Stimulated activated CD8-positive, alpha-beta memory T cell treated with anti-CD3 and anti-CD28 coated beads, Interleukin-12 subunit alpha, Interleukin-12 subunit beta, amount 100 ng/mL, for 1 hour (primary cell): ENCODE data around the gene DOP1B.
"Not testable (repeated sequence)": the region's sequence is repeated elsewhere in the genome, so short reads cannot be mapped to it uniquely, and the experiment has no call there.

ENCODE experiments used
- DNase-seq: peaks from one replicate; pipeline ENCODE4 v3.0.0-alpha.2; 2020; ENCODE audit warnings: low read depth

DOP1B gene

DNA sequence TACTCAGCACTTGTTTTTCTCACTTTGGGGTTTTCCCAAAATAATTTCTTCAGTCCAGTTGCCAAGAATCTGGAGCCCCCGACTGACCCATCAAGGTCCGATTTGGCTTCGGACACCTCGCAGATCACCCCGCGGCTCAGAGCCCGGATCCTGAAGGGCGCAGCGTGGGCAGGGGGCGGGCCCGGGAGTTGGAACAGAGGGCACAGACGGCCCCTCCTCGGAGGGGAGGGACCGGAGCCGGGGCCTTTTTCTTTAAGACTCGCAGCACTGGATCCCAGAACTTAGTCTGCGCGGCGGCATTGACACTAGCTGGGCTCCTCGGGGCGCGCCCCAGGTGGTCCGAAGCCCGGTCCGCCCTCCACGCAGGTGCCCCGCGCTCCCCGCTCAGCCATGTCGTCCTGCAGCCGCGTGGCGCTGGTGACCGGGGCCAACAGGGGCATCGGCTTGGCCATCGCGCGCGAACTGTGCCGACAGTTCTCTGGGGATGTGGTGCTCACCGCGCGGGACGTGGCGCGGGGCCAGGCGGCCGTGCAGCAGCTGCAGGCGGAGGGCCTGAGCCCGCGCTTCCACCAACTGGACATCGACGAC is 21.7 kb upstream of the DOP1B start, which contains the start of gene CBR3:
TSS of gene CBR3 (plus strand) at position 277 of the 588 bp plus-strand sequence. CDS start at position 391, 114 bp downstream.
- DNase-seq: no peak

DNA sequence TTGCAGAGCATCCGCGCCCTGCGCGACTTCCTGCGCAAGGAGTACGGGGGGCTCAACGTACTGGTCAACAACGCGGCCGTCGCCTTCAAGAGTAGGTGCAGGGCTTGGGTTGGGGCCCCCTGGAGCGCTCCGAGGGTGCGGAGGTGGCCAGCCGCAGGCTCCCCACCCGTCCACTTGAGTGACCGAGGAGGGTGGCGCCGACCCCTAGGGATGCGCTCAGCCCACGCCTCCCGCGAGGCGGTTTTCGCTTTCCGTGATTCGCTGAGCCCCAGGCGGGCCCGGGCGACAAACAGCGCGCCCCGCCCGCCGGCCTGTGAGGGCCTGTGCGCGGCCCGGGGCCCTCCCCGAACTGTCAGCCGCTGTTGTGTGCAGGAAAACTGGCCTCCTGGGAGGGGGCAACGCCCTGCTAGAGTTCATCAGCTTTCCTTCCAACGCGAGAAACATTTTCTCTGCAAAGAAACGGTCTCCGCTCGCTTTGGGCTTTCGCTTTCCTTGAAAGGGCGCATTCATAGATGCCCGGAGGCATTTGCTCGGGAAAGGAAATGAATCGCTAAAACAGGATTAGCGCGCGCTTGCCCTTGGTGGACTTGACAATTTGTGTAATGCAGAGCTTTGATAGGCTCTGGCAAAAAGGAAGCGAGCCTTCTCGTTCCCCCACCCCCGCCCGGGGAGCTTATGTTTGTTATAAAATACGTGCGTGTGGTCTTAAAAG is 21.1 kb upstream of the DOP1B start:
- no peak for DNase-seq

DNA sequence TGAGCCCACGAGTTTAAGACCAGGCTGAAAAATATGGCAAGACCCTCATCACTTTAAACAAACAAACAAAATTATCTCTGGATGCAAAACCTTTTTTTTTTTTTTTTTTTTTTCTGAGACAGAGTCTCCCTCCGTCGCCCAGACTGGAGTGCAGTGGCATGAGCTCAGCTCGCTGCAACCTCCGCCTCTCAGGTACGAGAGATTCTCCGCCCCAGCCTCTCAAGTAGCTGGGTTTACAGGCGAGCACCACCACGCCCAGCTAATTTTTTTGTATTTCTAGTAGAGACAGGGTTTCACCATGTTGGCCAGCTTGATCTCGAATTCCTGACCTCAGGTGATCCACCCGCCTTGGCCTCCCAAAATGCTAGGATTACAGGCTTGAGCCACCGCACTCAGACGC is 16.8 kb upstream of the DOP1B start:
- DNase-seq: not testable (repeated sequence)

DNA sequence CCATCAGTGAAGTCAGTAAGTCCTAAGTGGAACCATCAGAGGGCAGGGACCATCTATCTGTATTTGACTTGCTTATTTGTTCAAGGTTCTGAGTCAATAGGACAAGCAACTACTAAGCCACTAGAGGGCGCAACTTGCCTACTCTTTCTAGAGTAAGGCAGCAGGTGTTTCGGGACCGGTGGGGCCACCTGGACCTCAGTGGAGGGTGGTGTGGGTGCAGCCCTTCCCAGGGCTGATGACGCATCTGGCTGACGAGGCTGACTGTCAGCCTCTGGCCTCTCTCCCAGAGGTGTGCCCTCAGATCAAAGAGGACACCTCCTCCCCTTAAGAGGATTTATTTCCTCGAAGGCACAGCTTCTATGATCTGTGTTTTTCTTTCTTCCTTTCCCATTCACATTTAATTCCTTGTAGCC is 15.1 kb upstream of the DOP1B start:
- DNase-seq: peak; percentile 83

DNA sequence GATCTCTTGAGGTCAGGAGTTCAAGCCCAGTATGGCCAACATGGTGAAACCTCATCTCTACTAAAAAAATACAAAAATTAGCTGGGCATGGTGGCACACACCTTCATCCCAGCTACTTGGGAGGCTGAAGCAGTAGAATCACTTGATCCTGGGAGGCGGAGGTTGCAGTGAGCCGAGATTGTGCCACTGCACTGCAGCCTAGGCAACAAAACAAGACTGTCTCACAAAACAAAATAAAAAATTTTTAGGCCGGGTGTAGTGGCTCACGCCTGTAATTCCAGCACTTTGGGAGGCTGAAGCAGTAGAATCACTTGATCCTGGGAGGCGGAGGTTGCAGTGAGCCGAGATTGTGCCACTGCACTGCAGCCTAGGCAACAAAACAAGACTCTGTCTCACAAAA is 12.4 kb upstream of the DOP1B start:
- DNase-seq: not testable (repeated sequence)

DNA sequence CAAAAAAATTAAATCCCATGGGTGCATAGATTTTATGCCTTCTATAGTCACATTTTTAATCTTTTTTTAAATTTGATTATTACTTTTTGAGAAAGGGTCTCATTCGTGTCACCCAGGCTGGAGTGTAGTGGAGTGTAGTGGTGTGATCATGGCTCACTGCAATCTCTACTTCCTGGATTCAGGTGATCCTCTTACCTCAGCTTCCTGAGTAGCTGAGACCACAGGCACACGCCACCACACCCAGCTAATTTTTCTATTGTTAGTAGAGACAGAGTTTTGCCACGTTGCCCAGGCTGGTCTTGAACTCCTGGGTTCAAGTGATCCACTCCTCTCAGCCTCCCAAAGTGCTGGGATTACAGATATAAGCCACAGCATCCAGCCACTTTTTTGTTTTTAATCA is 11.4 kb upstream of the DOP1B start:
- DNase-seq: no peak

DNA sequence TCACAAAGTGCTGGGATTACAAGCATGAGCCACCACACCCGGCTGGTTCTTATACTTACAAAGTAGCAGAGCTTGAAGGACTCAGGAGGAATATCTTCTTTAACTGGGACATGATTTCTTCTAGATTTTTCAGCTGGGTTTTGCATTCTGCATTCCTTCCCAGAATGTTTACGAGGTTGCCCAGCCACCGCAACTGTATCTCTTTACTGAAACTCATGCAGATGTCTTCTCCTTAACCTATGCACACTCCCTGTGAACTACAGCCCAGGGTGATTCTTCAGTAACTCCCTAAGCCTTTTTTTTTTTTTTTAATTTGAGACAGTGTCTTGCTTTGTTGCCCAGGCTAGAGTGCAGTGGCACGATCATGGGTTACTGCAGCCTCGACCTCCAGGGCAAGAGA is 8.7 kb upstream of the DOP1B start:
- DNase-seq: no peak

DNA sequence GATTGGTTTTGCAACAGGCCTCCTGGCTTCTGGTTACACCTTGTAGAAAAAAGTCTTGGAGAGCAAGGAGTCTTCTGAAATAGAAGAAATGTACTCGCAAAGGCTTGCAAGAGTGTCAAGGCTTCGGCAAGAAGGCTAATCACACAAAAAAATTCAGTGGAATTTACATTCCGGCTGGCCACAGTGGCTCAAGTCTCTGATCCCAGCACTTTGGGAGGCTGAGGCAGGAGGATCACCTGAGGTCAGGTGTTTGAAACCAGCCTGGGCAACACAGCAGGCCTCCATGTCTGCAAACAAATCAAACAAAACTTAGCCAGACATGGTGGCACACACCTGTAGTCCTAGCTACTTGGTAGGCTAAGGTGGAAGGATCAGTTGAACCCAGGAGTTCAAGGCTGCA is 7.7 kb upstream of the DOP1B start:
- no peak for DNase-seq

DNA sequence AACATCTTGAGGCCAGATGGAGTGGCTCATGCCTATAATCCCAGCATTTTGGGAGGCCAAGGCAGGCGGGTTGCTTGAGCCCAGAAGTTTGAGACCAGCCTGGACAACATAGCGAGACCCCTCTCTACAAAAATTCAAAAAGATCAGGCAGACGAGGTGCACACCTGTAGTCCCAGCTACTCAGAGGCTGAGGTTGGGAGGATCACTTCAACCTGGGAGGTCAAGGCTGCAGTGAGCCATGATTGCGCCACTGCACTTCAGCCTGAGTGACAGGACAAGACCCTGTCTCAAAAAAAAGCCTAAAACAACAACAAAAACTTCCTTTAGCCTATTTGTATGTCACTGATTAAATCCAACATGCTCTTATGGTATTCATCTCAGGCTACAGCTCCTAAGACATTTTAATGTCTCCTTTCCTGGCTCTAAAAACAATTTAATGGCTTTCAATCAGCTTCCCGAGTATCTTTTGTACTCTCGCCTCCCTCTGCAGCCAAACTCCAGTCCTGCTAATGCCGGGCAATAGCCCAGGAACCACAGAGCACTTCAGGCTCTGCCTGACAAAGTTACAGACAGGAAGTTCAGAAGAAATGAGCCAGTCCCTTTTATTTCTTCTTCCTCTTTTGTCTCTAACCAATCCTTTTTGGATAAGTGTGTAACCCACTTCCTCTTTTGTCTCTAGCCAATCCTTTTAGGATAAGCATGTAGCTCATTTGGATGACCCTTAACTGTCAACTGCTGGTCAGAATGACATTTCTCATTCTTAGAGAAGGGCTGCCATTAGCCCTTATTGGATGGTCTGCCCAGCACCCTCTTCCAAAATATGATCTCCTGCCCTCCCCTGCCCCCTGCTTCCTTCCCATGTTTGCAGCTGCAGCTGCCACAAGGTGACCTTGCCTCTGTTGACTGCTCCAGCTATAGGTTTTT is 6.6 kb upstream of the DOP1B start:
- no peak for DNase-seq

DNA sequence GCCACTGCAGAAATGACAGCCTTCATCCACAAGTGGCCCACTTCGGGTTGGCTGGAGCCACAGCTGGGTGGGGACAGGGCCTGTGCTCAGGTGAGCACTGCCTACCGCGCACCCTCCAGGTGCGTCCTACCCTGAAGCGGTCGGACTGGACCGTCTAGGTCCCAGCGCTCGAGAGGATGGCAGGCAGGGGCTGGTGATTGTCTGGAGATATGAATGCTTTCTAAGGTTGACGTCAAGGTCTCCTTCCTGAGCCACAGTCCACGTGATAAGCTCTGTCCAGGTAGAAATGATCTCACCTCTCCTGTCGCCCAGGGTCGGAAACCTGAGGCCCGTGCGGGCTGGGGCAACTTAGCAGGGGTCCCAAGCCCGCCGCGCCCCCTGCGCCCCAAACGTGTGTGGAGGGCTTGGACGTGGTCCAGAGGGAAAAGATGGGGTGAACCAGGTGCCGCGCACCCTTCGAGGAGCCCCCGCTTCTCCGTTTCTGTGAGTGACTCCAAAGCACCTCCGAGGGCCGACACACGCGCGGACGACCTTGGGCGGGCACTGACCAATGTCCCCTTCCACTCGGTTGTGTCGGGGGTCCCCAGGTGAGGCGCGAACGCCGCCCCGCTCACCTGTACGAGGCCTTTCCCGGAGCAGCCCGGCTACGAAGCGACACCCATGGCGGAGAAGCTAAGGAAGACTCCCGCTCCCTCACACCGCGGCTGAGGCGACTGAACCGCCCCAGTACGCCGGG is 853 bp upstream of the DOP1B start:
- DNase-seq: no peak

DNA sequence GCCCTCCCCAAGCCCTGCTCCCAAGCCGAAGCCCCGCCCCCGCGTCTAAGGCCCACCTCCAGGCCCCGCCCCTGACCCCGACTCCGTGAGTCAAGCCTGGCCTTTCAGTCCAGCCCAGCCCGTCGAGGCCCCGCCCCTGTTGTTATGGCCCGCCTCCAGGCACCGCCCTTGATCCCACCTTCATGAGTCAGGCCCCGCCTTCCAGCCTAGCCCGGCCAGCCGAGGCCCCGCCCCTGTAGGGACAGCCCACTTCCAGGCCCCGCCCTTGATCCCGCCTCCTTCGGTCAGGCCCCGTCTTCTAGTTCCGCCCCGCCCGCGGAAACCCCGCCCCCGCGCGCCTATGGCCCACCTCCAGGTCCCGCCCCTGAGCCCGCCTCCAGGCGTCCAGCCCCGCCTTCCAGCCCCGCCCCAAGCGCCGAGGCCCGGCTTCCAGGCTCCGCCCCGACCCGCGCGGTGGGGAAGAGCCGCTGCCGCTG is 247 bp upstream of the DOP1B start:
- peak; percentile 99 for DNase-seq

DNA sequence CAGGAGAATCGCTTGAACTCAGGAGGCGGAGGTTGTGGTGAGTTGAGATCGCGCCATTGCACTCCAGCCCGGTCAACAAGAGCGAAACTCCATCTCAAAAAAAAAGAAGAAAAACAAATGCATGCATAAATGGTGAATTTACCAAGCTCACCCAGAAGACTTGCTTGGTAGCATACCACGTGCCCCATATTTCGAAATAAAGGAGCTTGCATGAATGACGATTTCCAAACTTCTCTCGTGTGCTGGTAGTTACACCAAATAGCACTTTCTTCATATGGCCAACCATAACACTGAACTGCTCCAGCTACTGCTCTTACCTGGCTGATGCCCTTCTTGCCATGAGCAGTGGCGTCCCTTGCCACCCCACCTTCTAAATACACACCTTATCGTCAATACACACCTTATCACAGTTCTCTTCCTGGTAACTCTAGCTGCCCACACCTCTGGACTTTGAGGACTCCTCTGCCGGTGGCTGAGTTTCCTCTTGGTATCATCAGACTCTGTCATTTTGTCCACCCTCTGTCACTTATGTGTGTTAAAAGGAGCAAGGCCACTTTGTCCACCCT is 2.8 kb downstream of the DOP1B start:
- no peak for DNase-seq

DNA sequence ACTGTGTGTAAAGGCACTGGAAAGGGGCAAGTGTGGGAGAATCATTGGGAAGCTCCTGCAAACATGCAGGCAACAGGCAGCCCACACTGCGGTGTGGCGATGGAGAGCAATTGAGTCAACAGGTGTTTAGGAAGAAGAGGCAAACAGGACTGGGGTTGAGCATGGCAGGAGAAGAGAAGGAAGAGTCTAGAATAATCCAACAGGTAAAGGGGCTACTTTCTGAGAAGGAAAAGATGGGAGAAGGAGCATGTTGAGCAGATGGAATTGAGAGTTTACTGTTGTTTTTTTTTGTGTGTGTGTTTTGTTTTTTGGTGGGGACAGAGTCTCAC is 4.2 kb downstream of the DOP1B start:
- DNase-seq: no peak

DNA sequence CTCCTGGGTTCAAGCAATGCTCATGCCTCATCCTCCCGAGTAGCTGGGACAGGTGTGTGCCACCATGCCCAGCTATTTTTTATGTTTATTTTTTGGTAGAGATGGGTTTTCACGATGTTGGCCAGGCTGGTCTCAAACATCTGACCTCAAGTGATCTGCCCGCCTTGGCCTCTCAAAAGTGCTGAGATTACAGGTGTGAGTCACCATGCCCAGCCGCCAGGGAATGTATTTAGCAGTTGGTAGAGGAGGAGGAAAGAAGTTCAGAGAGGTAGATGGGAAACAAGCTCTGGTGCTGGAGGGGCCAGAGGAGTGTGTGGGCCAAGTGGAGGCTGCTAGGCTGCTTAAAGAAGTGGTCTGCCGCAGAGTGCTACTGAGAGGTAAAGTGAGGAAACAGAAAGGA is 6.0 kb downstream of the DOP1B start:
- no peak for DNase-seq

DNA sequence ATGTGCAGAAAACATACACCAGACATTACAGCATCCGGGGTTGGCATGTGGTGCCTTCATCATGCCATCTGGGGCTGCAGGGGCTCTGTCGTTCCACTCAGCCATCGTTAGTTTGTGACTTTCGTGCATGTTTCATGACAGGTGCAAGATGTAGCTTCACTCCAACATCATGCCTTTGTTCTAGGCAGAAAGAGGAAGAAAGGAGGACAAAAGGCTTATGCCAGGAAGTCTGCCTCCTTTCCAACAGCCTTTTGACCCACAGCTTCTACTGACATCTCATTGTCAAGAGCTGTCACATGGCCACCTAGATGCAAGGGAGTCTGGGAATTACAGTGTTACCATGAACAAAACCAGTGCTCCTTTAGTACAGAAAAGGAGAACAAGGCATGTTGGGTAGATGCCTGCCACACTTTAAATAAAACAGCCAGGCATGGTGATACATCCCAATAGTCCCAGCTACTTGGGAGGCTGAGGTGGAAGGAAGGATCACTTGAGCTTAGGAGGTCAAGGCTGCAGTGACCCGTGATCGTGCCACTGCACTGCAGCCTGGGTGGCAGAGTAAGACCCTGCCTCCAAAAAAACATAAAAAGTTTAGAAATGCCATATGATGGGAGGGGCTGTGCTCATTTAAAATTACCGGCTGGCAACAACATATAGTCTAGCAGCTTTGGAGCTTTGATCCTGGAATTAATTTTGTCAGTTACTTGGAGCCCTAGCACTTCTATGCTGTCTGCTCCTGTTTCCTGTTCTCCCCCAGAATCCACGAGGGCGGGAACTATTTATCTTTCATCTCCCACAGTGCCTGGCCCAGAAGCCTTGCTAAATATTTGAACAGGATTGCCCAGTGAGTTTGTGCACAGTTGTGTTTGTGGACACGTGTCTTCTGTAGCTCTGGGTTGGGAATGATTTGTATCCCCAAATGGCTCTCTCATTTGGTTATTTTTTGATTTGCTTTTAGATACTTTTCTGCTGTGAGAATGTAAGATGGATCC is 7.4 kb downstream of the DOP1B start:
- no peak for DNase-seq

DNA sequence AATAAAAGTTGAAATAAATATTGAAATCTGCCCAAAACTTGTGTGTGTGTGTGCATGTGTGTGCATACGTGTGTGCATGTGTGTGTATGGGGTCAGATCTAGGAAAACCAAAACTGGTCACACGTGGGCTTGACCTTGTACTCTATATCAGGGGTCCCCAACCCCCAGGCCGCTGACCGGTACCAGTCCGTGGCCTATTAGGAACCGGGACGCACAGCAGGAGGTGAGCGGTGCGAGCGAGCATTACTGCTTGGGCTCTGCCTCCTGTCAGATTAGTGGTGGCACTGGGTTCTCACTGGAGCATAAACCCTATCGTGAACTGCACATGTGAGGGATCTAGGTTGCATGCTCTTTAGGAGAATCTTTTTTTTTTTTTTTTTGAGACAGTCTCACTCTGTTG is 8.7 kb downstream of the DOP1B start:
- no peak for DNase-seq

DNA sequence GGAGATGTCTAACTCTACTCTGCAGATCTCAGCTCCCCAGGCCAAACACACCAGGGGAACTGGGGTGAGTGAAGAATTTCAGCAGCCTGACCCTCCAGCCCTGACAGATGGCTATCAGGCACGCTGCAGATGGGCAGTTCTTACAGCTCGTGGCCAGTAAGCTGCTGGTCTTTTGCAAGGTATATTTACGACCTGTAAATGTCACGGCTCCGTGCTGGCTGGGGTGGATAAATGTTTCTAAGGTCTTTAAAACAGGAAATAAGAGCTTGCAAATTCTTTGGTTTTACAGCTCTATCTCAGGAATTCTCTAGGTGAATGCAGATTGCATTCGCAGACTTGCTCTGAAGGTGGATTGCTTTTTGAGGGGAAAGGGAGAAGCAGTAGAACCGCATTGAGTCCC is 10.1 kb downstream of the DOP1B start:
- no peak for DNase-seq

DNA sequence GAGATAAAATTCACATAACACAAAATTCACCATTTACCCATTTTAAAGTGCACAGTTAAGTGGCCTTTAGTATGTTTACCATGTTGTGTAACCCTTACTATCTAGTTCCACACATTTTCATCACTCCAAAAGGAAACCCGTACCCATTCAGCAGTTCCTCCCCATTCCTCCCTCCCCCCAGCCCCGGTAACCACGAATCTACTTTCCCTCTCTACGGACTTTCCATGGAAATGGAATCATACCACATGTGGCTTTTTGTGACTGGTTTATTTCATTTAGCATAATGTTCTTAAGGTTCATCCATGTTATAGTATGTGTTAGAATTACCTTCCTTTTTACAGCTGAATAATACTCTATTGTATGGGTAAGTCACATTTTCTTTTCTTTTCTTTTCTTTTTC is 10.9 kb downstream of the DOP1B start:
- DNase-seq: no peak

DNA sequence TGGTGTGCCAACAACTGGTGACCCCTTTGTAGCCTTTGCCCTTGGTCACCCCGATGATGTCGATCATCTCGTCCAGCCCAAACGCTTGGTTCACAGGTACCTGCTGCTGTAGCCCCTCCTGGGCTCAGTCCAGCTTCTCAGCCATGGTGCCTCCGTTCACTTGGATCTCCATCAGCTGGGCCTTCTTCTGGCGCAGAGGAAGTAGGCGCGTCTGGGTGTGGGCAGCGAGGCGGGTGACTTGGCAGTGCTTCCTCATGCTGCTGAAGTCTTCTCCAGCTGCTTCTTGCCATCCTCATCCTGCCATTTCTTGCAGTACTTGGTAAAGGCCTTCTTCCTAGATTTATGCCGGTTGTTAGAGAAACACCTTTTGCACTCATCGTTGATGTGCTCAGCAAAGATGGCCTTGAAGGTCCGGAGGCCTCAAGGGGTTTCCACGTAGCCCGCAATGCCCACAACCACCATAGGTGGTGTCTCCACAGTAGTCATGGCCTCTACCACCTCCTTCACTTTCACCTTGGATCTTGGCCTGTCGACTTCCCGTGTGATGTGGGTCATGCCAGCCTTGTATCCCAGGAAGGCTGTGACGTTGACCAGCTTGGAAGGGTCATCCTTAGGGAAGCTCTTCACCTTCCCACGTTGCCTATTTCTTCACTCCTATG is 13.0 kb downstream of the DOP1B start:
- no peak for DNase-seq

DNA sequence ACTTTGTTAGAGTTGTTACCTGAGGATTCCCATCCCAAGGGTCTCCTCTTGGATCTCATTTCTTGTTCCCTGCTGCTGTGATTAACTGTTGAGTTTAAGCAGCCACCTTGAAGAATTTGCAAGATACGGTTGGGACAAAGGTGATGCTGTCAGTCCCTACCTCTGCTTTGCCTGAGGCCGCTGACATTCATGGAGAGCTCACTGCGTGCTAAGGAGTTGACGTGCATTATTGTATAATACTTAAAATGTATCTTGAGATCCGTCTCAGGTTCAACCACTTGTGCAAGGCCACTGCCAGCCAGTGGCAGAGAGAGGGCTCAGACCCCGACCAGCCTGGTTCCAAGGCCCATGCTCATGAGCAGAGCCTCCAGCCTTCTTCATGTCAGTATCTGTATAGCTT is 14.2 kb downstream of the DOP1B start:
- no peak for DNase-seq
